ENCODE results near the gene MBOAT1.

DNA sequence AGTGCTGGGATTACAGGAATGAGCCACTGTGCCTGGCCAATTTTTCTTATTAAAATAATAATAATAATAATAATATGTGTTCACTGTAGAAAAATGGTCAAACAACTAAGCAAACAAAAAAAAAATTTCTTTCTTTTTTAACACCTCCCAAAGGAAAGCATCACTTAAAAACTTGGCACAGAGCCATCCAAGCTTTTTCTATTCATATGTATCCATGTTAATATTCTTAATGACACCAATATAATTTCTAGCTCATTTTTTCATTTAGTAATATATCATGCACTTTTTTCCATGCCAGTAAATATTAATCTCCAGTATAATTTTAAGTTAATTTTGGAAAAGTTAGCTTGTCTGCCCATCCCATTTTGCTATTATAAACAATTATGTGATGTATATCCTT, 101.8 kb downstream of the MBOAT1 start:
- TF ChIP-seq, protein P1, sequence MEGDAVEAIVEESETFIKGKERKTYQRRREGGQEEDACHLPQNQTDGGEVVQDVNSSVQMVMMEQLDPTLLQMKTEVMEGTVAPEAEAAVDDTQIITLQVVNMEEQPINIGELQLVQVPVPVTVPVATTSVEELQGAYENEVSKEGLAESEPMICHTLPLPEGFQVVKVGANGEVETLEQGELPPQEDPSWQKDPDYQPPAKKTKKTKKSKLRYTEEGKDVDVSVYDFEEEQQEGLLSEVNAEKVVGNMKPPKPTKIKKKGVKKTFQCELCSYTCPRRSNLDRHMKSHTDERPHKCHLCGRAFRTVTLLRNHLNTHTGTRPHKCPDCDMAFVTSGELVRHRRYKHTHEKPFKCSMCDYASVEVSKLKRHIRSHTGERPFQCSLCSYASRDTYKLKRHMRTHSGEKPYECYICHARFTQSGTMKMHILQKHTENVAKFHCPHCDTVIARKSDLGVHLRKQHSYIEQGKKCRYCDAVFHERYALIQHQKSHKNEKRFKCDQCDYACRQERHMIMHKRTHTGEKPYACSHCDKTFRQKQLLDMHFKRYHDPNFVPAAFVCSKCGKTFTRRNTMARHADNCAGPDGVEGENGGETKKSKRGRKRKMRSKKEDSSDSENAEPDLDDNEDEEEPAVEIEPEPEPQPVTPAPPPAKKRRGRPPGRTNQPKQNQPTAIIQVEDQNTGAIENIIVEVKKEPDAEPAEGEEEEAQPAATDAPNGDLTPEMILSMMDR (IDR thresholded peaks at IDR 0.05; ENCODE audit: insufficient read depth, low read length): no peak
- no peak for TF ChIP-seq POLR2AphosphoS5 (IDR thresholded peaks at IDR 0.05; ENCODE audit: low read depth)
- TF ChIP-seq, protein P2, sequence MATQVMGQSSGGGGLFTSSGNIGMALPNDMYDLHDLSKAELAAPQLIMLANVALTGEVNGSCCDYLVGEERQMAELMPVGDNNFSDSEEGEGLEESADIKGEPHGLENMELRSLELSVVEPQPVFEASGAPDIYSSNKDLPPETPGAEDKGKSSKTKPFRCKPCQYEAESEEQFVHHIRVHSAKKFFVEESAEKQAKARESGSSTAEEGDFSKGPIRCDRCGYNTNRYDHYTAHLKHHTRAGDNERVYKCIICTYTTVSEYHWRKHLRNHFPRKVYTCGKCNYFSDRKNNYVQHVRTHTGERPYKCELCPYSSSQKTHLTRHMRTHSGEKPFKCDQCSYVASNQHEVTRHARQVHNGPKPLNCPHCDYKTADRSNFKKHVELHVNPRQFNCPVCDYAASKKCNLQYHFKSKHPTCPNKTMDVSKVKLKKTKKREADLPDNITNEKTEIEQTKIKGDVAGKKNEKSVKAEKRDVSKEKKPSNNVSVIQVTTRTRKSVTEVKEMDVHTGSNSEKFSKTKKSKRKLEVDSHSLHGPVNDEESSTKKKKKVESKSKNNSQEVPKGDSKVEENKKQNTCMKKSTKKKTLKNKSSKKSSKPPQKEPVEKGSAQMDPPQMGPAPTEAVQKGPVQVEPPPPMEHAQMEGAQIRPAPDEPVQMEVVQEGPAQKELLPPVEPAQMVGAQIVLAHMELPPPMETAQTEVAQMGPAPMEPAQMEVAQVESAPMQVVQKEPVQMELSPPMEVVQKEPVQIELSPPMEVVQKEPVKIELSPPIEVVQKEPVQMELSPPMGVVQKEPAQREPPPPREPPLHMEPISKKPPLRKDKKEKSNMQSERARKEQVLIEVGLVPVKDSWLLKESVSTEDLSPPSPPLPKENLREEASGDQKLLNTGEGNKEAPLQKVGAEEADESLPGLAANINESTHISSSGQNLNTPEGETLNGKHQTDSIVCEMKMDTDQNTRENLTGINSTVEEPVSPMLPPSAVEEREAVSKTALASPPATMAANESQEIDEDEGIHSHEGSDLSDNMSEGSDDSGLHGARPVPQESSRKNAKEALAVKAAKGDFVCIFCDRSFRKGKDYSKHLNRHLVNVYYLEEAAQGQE (IDR thresholded peaks at IDR 0.05; ENCODE audit: insufficient replicate concordance, low read depth): no peak
- no peak for TF ChIP-seq SPI1 (IDR thresholded peaks at IDR 0.05; ENCODE audit: borderline replicate concordance, low read depth)
- no peak for TF ChIP-seq GABPA (IDR thresholded peaks at IDR 0.05; ENCODE audit: low read depth)

Measured in HL-60 (cell line).